22Rv1 (cell line): ENCODE results near the gene CMTM7.

Experiments
- ZFX ChIP-seq: fragments of 450-650 bp; IDR thresholded peaks from 2 replicates; pipeline ENCODE4 v1.6.1; 2017; ENCODE audit warnings: antibody characterized with exemption, borderline replicate concordance
- TF ChIP-seq, protein P1 (sequence below): fragments of 450-650 bp; IDR thresholded peaks from 2 replicates; pipeline ENCODE4 v1.5.1; 2017; ENCODE audit warnings: mild to moderate bottlenecking

DNA sequence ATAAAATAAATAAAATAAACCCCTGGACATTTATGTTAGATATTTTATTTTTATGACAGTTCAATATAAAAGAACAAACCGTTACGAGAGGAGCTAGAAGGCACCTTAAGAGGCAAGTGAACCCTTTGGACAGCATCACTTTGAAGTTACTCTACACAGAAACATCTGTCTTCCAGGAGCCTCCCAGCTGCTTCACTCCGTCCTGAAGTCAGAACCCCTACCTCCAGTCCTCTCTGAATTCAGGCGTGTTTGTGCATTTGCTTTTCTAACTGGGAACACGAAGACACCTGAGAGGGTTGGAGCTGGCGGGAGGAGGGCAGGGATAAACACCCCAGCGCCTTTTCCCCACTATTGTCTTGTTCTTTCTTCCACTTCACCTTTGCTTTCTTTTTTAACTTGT, 46.2 kb downstream of the CMTM7 start:
- TF ChIP-seq, protein P1, sequence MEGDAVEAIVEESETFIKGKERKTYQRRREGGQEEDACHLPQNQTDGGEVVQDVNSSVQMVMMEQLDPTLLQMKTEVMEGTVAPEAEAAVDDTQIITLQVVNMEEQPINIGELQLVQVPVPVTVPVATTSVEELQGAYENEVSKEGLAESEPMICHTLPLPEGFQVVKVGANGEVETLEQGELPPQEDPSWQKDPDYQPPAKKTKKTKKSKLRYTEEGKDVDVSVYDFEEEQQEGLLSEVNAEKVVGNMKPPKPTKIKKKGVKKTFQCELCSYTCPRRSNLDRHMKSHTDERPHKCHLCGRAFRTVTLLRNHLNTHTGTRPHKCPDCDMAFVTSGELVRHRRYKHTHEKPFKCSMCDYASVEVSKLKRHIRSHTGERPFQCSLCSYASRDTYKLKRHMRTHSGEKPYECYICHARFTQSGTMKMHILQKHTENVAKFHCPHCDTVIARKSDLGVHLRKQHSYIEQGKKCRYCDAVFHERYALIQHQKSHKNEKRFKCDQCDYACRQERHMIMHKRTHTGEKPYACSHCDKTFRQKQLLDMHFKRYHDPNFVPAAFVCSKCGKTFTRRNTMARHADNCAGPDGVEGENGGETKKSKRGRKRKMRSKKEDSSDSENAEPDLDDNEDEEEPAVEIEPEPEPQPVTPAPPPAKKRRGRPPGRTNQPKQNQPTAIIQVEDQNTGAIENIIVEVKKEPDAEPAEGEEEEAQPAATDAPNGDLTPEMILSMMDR: no peak
- no peak for TF ChIP-seq ZFX
